22Rv1 (cell line): ENCODE results near the gene ZFC3H1.

Experiments used
- ZFX ChIP-seq: fragments of 450-650 bp; IDR thresholded peaks from 2 replicates; pipeline ENCODE4 v1.6.1; 2017; ENCODE audit warnings: antibody characterized with exemption, borderline replicate concordance
- TF ChIP-seq, protein P1 (sequence below): fragments of 450-650 bp; IDR thresholded peaks from 2 replicates; pipeline ENCODE4 v1.5.1; 2017; ENCODE audit warnings: mild to moderate bottlenecking

DNA sequence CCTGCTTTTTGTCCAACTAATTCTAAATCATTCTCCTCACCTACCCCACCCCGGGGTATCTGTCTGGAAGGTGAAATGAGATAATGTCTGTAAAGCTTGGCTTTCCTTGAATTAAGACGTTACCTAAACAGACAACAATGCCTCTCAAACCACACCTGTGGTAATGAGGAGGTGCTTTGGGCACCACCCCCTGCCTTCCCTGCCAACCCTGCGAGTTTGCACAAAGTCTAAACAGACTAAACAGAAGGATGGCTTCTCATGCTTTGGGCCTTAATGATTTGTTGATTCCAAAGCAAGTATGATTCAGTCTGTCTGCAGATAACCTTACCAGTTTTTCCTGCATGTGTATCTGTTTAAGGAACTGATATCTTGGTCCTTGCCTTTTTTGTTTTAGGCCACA, 82.4 kb downstream of the ZFC3H1 start:
- TF ChIP-seq ZFX, result no peak
- TF ChIP-seq, protein P1, sequence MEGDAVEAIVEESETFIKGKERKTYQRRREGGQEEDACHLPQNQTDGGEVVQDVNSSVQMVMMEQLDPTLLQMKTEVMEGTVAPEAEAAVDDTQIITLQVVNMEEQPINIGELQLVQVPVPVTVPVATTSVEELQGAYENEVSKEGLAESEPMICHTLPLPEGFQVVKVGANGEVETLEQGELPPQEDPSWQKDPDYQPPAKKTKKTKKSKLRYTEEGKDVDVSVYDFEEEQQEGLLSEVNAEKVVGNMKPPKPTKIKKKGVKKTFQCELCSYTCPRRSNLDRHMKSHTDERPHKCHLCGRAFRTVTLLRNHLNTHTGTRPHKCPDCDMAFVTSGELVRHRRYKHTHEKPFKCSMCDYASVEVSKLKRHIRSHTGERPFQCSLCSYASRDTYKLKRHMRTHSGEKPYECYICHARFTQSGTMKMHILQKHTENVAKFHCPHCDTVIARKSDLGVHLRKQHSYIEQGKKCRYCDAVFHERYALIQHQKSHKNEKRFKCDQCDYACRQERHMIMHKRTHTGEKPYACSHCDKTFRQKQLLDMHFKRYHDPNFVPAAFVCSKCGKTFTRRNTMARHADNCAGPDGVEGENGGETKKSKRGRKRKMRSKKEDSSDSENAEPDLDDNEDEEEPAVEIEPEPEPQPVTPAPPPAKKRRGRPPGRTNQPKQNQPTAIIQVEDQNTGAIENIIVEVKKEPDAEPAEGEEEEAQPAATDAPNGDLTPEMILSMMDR, result no peak
